NOMO-1 (cell line): ENCODE data around the gene GALNT18.

Experiments
- DNase-seq, 2 experiments: peaks; one replicate each; lab custom pipeline; 2025; ENCODE audit not compliant: unreplicated experiment in 2 of 2; lab: John Stamatoyannopoulos, UW

Gene GALNT18

GRCh38 chr11:11397036-11397415 is 224.8 kb downstream of the GALNT18 start:
- DNase-seq, result no peak

GRCh38 chr11:11396301-11397035 is 225.3 kb downstream of the GALNT18 start:
- no peak for DNase-seq

GRCh38 chr11:11395126-11395525 is 226.7 kb downstream of the GALNT18 start:
- no peak for DNase-seq

- DNase-seq, result no peak
Observed at GRCh38 chr11:11394241-11394640, 227.6 kb downstream of the GALNT18 start.

- no peak for DNase-seq
Observed at GRCh38 chr11:11391796-11392463, 229.9 kb downstream of the GALNT18 start.

- DNase-seq, result no peak
Observed at GRCh38 chr11:11391169-11391568, 230.6 kb downstream of the GALNT18 start.

GRCh38 chr11:11390068-11390771 is 231.6 kb downstream of the GALNT18 start:
- no peak for DNase-seq

GRCh38 chr11:11389238-11389637 is 232.6 kb downstream of the GALNT18 start:
- no peak for DNase-seq

GRCh38 chr11:11387622-11388305 is 234.0 kb downstream of the GALNT18 start:
- DNase-seq, result no peak

- no peak for DNase-seq
Observed at GRCh38 chr11:11387207-11387606, 234.6 kb downstream of the GALNT18 start.

- no peak for DNase-seq
Observed at GRCh38 chr11:11384829-11385228, 237.0 kb downstream of the GALNT18 start.

GRCh38 chr11:11383995-11384394 is 237.8 kb downstream of the GALNT18 start:
- DNase-seq, result no peak

GRCh38 chr11:11382858-11383532 is 238.8 kb downstream of the GALNT18 start:
- DNase-seq, result no peak

GRCh38 chr11:11381471-11382105 is 240.2 kb downstream of the GALNT18 start:
- DNase-seq, result no peak

- no peak for DNase-seq
Observed at GRCh38 chr11:11380883-11381282, 240.9 kb downstream of the GALNT18 start.

- DNase-seq, result no peak
Observed at GRCh38 chr11:11380340-11380739, 241.5 kb downstream of the GALNT18 start.

GRCh38 chr11:11379661-11380060 is 242.1 kb downstream of the GALNT18 start:
- no peak for DNase-seq

GRCh38 chr11:11378184-11378940 is 243.4 kb downstream of the GALNT18 start:
- no peak for DNase-seq

- no peak for DNase-seq
Observed at GRCh38 chr11:11374358-11375148, 247.3 kb downstream of the GALNT18 start.
